Kidney (tissue), 14 donors: ENCODE measurements around the gene IFI6. TPM values are rescaled to one million over a fixed set of nuclear protein-coding genes. Genes with fewer than 3 reads are reported as not detected.

Source experiments
- DNase-seq, 5 donors: peaks; one replicate each; pipeline ENCODE4 v3.0.0-alpha.2; 2013 to 2020
- FAIRE-seq: peaks from 2 replicates; lab custom pipeline; 2012; peaks lifted over from hg19 to GRCh38; lab: Jason Lieb, UNC
- H3K27ac ChIP-seq, 2 donors: one replicate each; pipeline ENCODE4 v1.7.0; 2013; ENCODE audit warnings: low read depth in 2 of 2, low read length in 2 of 2, inconsistent platforms in 1 of 2
- H3K27me3 ChIP-seq: one replicate; pipeline ENCODE4 v1.7.1; 2013; ENCODE audit warnings: low read length, inconsistent platforms; ENCODE audit not compliant: control insufficient read depth, insufficient read depth
- H3K36me3 ChIP-seq, 3 donors: one replicate each; pipeline versions ENCODE4 v1.7.0 to v1.7.1; 2013; ENCODE audit warnings: low read length in 3 of 3, control low read depth in 1 of 3, inconsistent platforms in 1 of 3; ENCODE audit not compliant: insufficient read depth in 3 of 3, control insufficient read depth in 2 of 3
- H3K4me1 ChIP-seq, 3 donors: one replicate each; pipeline versions ENCODE4 v1.7.0 to v1.7.1; 2013; ENCODE audit warnings: low read length in 3 of 3, inconsistent platforms in 1 of 3, low read depth in 1 of 3; ENCODE audit not compliant: control insufficient read depth in 2 of 3, insufficient read depth in 2 of 3
- H3K4me3 ChIP-seq, 3 donors: one replicate each; pipeline versions ENCODE4 v1.7.0 to v1.8.1; 2013; ENCODE audit warnings: low read length in 3 of 3, control low read depth in 1 of 3, inconsistent platforms in 1 of 3
- H3K9ac ChIP-seq, 3 donors: one replicate each; pipeline versions ENCODE4 v1.7.0 to v1.7.1; 2013; ENCODE audit warnings: low read length in 3 of 3, control low read depth in 1 of 3, inconsistent platforms in 1 of 3
- H3K9me3 ChIP-seq, 3 donors: one replicate each; pipeline versions ENCODE4 v1.7.0 to v1.7.1; 2013; ENCODE audit warnings: low read length in 3 of 3, control low read depth in 1 of 3, inconsistent platforms in 1 of 3; ENCODE audit not compliant: control insufficient read depth in 2 of 3, insufficient read depth in 1 of 3
- intact Hi-C: fragments of 100-400 bp; cut with DNase I; formaldehyde crosslinking; loops from one replicate; pipeline ENCODE4 v1.11.1; 2022
- polyA plus RNA-seq: library from polyadenylated mRNA; stranded (reverse); fragments of 350-450 nt; fragmentation: Illumina TruSeq; extraction: RNeasy Lipid Tissue Mini Kit (QIAGEN cat#74804); gene quantifications from one replicate; pipeline ENCODE4 v1.2.3, GENCODE V29; 2014; ENCODE audit warnings: low read depth, low replicate concordance; ENCODE audit not compliant: insufficient read depth
- total RNA-seq: library from RNA; stranded (reverse); fragmentation: NEBNext Ultra II Directional; extraction: Animal tissue kit (Norgen Biotek cat#: 25700); gene quantifications from one replicate; pipeline ENCODE4 v1.2.1, GENCODE V29; 2021
- TF ChIP-seq, protein P1 (sequence below): IDR thresholded peaks from 3 replicates; pipeline ENCODE4 v1.5.1; 2012; ENCODE audit warnings: mild to moderate bottlenecking, moderate library complexity, borderline replicate concordance; ENCODE audit not compliant: insufficient read depth; ENCODE audit errors: extremely low read depth
- donor health status: control.
- donor health status: control.
- donor health status: control.
- donor health status: control.
- donor health status: control.
- donor health status: DM: yes; HTN: yes; CAD: no.
- donor health status: Normal renal cell carcinoma (clear cell type).

Gene IFI6
- total and polyA plus RNA-seq, 2 donors from 2014 or later: 69.5 to 148 TPM

DNA sequence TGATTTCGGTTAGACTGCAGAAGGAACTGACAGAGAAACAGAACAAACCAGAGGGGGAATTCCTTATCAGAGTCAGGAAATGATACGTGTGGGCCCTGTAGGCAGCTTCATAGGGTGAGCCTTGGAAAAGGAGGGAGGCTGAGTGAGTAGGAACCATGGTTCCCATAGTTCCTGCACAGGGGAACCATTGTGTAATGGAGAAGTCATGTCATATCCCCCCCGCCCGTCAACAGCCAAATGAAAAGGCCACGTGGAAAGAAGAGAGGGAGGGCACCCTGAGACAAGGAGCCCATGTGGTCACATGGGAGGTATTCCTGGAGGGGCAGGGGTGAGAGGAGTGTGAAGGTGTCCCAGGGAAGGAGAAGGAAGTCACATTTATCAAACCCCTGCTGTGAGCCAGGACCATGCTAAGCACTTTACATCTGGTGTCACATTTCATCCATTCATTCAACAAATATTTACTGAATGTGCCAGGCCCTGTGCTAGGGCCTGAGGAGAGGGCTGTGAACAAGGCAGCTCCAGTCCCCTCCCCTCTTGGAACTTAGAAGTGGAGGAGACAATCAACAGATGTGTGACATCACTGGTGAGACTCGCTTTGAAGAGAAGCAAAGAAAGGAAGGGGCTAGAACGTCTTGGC lies 21.3 kb downstream of the IFI6 start:
- no peak for FAIRE-seq
- peak in 2 of 5 donors; percentile 30 to 62 for DNase-seq
- no peak overlapping the region for H3K27ac ChIP-seq
- no peaks in the 10 kb centered on the region for H3K36me3 ChIP-seq
- peaks cover 0 to 10% (median 0%) of the 10 kb centered on the region in 3 donors for H3K4me1 ChIP-seq
- no peak overlapping the region for H3K9ac ChIP-seq
- intact Hi-C loops: no loop called here
- H3K9me3 ChIP-seq: no peaks in the 10 kb centered on the region
- H3K4me3 ChIP-seq: no peak overlapping the region
- no peaks in the 10 kb centered on the region for H3K27me3 ChIP-seq
- TF ChIP-seq, protein P1, sequence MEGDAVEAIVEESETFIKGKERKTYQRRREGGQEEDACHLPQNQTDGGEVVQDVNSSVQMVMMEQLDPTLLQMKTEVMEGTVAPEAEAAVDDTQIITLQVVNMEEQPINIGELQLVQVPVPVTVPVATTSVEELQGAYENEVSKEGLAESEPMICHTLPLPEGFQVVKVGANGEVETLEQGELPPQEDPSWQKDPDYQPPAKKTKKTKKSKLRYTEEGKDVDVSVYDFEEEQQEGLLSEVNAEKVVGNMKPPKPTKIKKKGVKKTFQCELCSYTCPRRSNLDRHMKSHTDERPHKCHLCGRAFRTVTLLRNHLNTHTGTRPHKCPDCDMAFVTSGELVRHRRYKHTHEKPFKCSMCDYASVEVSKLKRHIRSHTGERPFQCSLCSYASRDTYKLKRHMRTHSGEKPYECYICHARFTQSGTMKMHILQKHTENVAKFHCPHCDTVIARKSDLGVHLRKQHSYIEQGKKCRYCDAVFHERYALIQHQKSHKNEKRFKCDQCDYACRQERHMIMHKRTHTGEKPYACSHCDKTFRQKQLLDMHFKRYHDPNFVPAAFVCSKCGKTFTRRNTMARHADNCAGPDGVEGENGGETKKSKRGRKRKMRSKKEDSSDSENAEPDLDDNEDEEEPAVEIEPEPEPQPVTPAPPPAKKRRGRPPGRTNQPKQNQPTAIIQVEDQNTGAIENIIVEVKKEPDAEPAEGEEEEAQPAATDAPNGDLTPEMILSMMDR: no peak

DNA sequence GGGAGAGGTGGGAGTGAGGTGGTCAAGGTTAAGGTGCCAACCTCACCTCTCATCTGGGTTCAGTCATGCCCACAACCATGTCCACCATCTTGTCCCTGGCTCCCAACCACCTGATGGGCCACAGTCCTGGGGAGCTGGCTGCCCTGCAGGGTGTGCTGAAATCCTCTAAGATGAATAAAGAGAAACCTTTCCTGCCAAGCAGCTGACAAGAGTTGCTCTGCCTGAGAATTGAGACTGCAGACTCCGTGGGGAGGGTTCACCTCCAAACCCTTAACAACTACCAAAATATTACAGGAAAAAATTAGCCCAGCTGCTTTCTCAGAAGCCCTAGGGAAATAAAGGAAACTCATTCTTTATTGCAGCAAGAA lies 21.8 kb downstream of the IFI6 start:
- H3K4me3 ChIP-seq: no peak overlapping the region
- no peak overlapping the region for H3K27ac ChIP-seq
- no peak for FAIRE-seq
- H3K4me1 ChIP-seq: peaks cover 0 to 5% (median 0%) of the 10 kb centered on the region in 3 donors
- no peak overlapping the region for H3K9ac ChIP-seq
- H3K36me3 ChIP-seq: no peaks in the 10 kb centered on the region
- TF ChIP-seq, protein P1: no peak
- H3K27me3 ChIP-seq: no peaks in the 10 kb centered on the region
- H3K9me3 ChIP-seq: no peaks in the 10 kb centered on the region
- DNase-seq: no peak
- intact Hi-C loops: no loop called here

DNA sequence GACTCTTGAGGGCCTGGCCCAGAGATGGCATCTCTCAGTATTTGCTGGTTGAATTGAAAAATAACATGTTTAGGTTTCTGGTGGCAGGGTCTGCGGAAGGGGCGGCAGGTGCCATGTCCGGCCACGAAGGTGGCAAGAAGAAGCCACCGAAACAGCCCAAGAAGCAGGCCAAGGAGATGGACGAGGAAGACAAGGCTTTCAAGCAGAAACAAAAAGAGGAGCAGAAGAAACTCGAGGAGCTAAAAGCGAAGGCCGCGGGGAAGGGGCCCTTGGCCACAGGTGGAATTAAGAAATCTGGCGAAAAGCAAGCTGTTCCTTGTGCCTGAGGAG lies 22.7 kb downstream of the IFI6 start:
- TF ChIP-seq, protein P1: no peak
- H3K27me3 ChIP-seq: no peaks in the 10 kb centered on the region
- H3K4me3 ChIP-seq: no peak overlapping the region
- H3K9ac ChIP-seq: no peak overlapping the region
- intact Hi-C loops: no loop called here
- no peak overlapping the region for H3K27ac ChIP-seq
- H3K9me3 ChIP-seq: no peaks in the 10 kb centered on the region
- no peaks in the 10 kb centered on the region for H3K36me3 ChIP-seq
- H3K4me1 ChIP-seq: peaks cover 0 to 3% (median 0%) of the 10 kb centered on the region in 3 donors
- FAIRE-seq: no peak
- DNase-seq: no peak
